ENCODE results near the gene PLEKHG7.
"Not testable (repeated sequence)": the region's sequence is repeated elsewhere in the genome, so short reads cannot be mapped to it uniquely, and the experiment has no call there.

Gene PLEKHG7

DNA sequence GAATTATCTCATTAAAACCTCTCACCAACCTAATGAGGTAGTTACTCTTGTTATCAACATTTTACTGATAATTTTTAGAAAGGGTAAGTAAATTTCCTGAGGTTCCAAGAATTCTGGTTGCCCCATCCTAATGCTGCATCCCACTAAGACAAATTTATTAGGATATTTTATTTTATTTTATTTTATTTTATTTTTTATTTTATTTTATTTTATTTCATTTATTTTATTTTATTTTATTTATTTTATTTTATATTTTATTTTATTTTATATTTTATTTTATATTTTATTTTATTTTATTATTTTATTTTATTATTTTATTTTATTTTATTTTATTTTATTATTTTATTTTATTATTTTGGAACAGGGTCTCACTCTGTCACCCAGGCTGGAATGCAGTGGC lies 46.9 kb downstream of the PLEKHG7 start:
- not testable (repeated sequence) for DNase-seq

DNA sequence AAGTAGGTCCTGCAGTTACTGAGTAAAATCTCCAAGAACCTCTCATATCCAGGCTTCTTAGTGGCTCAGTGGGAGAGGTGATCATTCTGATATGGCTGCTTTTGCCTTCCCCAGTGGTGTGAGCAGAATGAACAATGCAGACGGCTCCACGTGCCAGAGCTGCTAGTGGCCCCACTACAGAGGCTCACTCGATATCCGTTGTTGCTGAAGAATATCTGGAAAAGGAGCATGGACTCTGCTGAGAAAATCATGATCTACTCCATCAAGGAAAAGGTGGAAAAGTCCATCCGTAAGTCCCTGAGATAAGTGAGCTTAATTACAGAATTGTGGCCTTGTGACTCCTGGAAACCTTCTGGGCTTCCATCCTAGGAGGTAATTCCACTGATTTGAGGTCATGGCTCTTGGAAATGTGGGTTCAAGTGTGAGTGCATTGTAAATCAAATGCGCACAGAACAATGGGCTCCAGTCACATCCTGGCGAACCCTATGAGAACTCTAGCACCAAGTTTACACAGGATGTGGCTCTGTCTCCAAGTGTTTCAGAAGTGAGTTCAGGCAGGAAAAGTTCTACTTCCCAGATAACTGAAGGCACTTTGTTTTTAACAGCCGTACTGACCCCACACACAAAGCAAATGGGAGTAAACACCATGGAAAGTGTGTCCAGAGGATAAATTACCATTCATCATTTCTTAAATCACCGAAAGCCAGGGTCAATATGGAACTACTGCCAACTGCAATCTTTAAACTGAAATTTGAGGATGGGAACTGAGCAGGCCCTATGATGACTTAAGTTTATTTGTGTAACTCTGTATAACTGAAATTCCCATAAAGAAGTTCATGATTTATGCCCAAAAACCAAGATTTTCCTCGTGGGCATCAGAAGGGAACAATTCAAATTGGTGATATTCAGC lies 51.4 kb downstream of the PLEKHG7 start:
- DNase-seq, result no peak

DNA sequence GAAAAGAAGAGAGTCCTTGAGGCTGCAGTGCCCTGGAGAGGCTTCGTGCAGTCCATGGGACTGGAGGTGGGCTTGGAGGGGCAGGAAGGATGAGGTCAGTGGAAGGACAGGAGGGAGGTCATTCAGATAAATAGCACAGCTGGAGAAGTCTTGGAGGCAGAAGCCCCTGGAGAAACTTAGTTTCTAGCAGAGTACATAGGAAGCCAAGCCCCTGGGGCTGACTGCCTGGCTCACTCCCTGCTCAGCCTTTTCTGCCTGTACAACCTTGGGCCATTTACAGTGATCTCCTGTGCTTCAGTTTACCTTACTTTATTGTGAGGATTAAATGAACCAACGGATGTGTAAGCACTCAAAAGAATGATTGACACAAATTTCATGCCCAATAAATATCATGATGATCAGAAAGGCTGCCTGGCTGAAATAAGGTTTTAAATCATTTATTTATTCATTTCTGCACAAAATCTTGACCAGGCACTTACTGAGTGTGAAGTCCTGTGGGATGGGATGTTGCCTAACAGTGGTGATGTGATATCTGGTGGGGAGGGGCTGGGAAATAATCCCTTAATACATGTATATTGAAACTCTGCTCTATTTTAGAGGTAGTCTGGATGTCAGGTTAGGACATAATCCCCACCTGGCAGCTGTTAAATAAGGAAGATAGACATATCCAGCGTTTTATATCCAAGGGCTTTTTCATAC lies 54.3 kb downstream of the PLEKHG7 start:
- DNase-seq, result no peak

DNA sequence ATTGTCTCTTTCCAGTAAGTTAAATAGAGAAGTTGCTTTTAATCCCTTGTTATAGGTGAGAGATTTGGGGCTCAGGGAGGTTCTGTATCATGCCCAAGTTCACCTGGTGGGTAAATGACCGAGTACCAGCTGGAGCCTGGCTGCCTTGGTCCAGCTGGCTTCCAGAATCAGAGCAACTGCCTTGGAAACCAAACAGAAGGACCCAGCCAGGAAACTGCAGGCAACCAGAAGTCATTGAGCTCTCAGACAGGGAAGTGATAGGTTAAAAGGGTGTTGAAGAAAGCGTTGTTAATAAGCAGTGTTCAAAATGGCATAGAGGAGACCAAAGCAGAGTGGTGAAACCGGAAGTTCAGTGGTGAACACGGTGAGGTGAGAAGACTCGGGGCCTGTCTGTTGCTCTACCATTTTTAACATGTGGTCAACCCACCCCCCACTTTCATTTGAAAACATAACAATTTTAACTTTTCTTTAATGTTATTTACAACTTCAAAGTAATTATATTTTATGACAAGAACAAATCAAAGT lies 54.9 kb downstream of the PLEKHG7 start:
- DNase-seq, result no peak

DNA sequence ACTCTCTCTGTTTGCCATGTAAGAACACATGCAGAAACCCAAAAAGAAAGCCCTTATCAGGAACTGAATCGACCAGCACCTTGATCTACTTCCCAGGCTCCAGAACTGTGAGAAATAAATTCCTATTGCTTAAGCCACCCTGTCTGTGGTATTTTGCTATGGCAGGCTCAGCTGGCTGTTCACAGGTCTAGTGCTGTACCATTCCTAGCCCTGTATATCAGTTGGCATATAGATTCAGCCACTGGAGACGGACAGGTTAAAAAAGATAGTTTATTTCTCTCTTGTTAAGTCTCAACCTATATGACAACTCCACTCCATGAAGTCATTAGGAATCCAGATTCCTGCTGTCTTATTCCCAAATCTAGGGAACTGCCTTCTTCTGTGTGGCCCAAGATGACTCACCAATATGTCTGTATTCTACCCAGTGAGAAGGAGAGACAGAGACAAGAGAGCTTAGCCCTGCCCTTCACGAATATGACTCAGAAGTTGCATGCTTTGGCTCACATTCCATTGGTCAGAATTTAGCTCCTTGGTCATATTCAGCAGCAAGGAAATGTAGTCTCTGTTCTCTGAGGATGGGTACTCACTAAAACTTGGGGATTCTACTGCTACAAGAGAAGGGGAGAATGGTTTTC lies 57.0 kb downstream of the PLEKHG7 start:
- DNase-seq, result no peak

DNA sequence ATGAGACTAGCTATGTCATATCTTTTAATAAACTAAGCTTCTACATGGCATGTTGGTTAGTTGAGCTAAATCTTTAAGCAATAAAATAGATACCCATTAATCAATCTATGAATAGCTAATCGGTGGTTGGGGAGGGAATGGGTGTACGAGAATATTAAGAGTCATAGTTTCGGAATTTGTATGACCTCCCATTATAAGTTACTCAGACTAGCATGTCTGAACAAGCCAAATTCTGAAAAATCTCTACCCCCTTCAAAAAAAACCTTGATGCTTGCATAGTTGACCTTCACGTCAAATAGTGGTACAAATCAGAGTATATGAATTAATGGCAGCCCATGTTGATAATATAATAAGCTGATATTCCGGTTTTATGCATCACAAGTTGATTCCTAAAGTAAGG lies 60.0 kb downstream of the PLEKHG7 start:
- no peak for DNase-seq

DNA sequence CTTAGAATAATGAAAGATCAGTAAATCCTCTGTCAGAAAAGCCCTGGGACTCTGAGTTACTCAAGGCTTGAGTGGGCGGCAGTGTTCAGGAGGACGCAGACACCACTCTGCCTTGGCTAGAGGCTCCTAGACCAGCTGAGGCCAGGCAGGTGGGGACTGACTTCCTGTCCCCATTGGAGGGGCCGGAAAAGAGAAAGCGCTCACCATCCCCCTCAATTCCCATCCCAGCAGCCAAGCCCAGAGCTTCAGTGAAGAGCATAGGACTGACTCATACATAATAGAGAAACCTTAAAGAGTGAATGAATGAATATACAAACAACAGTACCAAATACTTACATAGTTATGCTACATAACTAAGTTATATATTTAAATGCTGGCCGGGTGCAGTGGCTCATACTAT lies 62.0 kb downstream of the PLEKHG7 start:
- DNase-seq, result no peak

DNA sequence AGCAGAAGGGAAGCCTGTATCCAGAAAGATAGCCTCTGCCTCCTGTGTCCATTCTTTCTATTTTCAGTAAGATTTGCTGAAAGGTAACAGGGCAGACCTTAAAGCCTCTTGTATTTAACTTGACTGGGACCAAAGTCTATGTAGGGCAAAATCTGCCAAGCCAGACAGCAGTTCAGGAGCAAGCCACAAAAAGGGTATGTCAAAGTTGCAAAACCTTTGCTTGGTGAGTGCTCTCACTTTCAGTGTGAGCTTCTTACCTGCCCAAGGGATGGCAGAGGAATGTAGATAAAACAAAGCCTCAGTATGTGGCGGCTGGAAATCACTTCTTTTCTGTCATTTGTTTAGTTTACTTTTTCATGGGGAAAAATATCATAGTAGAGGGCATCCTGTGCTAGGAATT lies 63.1 kb downstream of the PLEKHG7 start:
- DNase-seq, result no peak

DNA sequence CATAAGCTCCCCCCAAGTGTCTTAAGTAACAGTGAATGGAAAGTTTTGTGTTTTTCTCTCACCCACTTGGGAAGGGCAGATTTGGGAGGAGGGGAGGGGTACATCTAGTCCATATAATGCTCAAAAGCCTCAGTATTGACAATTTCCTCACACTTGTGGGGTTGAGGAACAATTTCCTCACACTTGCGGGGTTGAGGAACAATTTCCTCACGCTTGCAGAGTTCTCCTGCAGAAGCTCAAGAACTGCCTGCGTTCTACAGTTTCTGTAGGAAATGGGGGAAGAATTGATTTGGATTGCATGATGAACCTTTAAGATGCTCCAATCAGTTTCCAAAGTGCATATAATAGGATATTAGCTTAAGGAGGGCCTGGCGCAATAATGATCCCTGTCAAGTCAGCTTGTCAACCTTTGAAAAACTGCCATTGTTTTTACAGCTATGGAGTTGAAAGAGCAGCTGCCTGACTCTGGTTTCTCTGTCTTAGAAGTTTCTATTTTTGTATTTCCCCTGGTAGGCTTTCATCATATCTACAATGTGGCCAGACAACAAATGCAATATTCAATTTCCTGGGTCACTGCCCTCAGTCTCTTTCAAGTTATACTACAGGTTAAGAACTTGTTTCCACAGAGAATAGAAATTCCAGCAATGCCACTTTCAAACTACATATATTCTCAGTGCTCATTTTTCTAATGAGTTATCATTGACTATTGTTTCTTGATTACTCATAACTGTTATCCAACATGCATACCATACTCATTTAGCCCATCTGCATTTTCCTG lies 66.5 kb downstream of the PLEKHG7 start:
- peak; percentile 9 for DNase-seq

DNA sequence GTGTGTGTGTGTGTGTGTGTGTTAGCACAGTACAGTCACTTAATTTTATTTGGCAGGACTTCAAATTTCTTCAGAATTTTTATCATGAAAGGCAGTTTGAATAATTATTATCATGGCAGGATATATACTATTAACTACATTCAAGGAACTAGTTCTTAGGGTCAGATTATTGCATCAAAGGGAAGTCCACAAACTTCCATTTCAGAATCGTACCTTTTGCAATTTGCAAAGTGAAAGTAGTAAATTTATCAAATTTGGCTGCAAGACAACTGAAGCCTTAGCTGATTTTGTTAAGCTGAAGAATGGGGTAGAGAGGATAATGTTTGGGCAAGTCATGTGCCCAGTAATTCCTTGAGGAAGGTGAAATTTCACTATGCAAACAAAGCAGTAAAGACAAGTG lies 68.2 kb downstream of the PLEKHG7 start:
- no peak for DNase-seq

DNA sequence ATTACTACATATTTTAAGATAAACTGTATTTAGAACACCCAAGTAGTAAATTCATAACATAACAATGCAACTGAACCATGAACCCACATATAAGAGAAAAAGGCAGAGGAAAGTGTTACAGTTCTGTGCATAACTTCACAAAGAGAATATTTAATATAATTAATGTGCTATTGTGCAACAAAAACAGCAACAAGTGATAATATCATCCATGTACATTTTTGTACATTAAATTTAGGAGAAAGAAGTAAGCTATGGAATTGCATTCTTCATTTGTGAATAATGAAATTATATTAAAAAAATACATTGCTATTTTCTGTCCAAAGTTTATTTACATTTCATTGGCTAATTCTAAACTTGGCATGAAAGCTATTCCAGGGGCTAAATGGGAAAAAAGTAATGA lies 72.6 kb downstream of the PLEKHG7 start:
- DNase-seq, result no peak

DNA sequence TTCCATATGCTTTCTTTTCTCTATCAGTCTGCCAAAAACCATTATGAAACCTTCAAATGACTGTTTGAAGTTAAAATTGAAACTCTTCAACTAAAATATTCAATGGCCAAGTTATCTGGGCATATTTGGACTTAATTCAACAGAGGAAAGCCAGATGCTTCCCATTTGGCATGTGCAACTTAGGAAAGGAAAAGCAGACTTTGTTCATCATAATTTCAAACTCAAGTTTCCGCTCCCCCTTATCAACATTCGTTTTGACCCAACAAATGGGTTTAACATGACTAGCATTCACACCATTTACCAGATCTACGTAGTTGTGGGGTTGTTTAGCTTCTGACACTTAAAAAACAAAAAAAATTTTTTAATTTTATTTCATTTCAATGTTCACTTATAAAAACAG lies 75.7 kb downstream of the PLEKHG7 start:
- no peak for DNase-seq

DNA sequence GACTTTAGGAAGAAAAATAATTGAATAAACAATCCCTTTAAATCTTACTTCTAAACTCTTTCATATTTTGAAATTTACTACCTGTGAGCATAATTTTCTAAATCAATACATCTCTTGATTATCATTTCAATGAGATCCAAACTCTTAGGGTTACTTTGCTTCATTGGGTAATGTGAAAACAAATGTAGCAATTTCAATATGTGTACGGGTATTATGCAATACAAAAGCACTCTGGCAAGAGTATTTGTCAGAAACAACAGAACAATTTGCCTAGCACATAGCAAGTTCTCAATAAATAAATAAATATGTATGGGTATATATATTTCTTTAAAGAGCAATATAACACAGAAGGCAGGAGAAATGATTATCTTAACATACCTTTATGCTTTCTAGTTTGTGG lies 77.1 kb downstream of the PLEKHG7 start:
- DNase-seq, result no peak

DNA sequence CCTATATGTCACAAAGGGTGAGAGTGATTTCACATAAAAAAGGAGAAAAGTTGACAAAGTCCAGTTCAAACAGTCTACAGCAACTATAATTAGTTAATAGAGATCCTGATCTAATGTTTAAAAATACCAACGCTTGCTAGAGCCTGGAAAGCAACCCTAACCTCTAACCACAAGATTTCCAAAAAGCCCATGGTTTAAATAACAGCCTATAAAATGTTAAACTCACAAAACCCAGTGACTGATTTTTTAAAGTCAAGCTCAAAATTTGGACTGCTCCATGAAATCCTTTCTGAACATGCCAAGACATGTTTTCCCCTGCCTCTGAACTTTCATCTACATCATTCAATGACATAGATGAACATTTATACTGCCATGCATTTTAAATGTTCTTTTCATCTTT lies 81.6 kb downstream of the PLEKHG7 start:
- no peak for DNase-seq

DNA sequence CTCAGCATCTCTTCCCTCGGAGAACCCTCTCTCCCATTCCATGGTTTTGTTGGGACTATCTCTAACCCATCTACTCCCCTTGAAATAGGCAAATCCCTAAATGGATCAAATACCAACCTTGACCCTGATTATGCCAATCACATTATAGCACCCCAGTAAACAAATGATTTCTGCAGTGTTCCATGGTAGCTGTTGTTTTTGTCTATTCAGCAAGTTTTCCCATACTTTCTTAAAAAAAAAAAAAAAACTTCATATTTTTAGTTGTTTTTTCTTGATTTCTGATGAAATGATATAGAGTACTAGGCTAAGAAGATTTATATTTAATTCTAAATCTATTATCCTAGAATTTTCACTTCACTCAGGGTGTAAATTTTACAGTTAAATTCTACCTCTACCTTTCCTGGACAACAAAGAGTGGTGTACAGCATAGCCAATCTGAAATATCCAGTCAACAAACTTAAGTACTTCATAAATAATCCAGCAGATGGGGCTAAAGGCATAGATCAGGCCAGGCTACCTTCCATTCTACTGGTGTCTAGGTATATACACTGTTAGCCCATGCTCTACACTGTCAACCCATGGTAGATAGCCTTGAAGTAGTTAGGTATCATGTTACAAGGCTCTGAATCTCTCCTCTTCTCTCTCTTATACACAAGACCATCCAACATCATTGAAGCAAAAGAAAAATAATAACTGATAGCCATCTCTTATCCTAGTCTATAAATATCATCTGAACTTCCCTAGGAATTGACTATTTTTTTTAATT lies 82.2 kb downstream of the PLEKHG7 start:
- DNase-seq, result peak; percentile 64

DNA sequence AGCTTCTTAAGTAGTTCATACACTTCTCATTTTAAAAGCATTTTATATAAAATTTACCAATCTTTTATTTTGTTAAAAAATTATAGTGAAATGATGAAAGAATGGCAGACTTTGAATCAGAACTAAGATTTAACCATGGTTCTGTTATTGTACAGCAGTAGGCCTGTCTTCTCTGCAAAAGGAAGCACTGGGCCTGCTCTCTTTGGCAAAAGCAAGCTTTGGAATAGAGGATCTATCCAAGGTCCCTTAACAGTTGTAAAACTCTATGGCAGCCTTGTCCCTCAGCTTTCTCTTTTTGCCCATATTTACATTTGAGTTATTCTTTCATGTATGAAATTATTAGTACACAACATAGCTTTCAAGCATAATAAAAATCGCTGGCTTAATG lies 82.8 kb downstream of the PLEKHG7 start:
- DNase-seq, result no peak

DNA sequence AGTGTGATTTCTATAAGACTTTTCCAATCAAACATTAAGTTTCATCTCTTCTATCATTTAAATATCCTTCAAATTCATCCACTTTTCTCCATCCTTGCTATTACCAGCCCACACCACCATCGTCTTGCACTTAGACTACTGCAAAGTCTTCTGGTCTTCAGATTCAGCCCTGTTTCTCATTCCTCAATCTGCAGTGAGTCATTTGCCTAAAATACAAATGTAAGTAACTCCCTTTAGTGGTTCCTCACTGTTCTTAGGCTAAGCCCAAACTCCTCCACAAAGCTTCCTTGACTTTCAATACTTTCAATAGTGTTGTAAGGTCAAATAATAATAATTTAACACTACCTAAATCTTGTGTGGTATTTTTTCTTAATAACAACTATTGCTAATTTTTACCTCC lies 83.3 kb downstream of the PLEKHG7 start:
- no peak for DNase-seq

DNA sequence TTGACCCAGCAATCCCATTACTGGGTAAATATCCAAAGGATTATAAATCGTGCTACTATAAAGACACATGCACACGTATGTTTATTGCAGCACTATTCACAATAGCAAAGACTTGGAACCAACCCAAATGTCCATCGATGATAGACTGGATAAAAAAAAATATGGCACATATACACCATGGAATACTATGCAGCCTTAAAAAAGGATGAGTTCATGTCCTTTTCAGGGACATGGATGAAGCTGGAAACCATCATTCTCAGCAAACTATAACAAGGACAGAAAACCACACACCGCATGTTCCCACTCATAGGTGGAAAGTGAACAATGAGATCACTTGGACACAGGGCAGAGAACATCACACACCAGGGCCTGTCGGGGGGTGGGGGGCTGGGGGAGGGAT lies 91.6 kb downstream of the PLEKHG7 start:
- DNase-seq, result not testable (repeated sequence)

DNA sequence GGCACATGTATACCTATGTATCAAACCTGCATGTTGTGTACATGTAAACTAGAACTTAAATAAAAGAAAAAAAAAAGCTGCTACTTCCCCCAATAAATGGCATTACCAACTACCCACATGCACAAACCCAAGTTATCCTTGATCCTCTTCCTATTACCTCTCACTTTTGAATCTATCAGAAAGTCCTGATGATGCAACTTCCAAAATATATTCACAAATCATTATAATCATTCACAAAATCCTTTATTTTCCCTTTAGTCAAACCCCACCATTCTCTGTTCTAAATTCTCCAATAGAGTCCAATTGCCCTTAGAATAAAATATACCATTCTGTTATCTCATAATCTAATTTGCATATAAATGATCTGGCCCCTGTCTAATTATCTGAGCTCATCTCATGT lies 92.0 kb downstream of the PLEKHG7 start:
- DNase-seq, result no peak

DNA sequence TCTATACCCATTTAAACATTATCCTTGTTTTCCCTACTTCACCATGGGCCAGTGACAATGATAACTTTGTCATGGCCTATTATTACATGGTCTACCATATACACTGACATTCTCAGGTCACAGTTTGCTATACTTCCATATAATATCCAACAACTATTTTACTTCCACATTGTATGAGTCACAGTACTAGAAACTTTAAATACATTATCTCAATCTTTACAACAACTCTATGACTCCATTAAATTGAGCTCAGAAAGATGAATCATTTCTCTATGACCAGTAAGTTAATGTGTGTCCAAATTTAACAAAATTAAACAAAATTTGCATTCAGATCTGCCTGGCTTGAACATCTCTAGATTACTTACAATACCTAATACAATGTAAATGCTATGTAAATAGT lies 93.9 kb downstream of the PLEKHG7 start:
- DNase-seq, result no peak

DNA sequence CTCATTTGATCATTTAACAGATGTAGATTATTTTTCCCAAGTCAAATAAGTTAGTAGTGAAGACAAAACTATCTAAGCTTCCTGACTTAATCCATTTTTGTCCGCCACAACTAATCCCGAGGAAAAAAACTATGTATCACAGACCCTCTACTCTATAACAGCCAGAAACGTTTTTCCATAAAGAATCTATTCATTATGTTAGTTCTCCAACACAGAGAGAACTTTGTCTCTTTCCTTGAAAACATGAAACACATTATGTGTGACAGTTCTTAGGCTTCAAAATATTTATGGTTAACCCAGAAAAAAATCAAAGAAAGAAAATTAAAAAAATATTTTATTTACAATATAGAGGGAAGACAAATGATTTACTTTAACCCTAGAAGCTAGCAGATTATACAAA lies 100.1 kb downstream of the PLEKHG7 start:
- no peak for DNase-seq

DNA sequence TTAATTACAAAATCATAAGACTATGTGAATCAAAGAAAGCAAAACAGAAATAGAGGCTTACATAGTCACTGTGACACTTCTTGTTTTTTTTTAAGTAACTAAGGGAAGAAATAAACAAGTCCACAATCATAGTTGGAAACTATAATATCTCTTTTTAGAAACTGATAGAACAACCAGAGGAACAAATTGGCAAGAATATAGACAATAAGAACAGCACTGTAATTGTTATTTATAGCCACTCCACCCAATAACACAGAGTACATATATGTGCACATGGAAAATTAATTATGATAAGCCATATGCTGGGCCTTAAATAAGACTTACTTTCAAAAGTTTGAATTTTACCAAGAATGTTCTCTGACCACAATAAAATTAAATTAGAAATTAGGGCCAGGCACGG lies 101.1 kb downstream of the PLEKHG7 start:
- no peak for DNase-seq
